C1 segment of cervical spinal cord (tissue), 14 donors: ENCODE data around the gene PTPN1.
"Not testable (repeated sequence)": the region's sequence is repeated elsewhere in the genome, so short reads cannot be mapped to it uniquely, and the experiment has no call there.

Experiments used
- DNase-seq, 14 donors: peaks; one replicate each; lab custom pipeline; 2025; lab: John Stamatoyannopoulos, UW

PTPN1 gene

DNA sequence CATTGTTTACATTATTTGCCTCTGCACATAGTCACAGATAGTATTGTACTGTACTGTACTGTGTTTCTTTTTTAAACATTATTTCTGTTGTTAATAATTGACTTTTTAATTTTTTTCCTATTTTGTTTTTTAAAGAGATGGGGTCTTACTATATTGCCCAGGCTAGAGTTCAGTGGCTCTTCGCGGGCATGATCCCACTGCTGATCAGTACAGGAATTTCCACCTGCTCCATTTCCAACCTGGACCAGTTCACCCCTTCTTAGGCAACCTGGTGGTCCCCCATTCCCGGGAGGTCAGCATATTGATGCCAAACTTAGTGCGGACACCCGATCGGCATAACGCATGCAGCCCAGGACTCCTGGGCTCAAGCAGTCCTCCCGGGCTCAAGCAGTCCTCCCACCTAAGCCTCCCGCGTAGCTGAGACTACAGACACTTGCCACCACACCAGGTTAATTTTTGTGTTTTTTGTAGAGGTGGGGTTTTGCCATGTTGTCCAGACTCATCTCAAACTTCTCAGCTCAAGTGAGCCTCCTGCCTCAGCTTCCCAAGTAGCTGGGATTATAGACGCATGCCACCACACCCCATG lies 47.5 kb downstream of the PTPN1 start:
- no peak for DNase-seq

DNA sequence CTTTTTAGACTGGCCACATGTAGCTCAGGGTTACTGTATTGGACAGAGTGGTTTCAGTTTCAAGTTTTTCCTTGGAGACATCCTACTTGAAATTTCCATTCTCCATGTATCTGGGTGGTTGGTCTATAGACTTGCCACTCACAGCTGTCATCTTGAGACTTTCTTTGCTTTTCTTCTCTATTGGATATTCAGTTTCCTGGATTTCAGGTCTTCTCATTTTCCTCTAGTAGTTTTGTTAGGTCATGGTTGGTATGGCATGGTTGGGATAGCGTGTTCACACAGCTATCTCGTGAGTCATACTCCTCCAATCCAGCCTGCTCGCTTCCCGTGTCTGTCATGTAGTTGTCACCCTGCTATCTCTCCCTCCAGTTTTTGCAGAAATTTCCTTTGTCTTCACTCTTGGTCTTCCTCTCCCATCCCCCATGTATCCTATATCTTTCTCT lies 48.3 kb downstream of the PTPN1 start:
- DNase-seq = no peak

DNA sequence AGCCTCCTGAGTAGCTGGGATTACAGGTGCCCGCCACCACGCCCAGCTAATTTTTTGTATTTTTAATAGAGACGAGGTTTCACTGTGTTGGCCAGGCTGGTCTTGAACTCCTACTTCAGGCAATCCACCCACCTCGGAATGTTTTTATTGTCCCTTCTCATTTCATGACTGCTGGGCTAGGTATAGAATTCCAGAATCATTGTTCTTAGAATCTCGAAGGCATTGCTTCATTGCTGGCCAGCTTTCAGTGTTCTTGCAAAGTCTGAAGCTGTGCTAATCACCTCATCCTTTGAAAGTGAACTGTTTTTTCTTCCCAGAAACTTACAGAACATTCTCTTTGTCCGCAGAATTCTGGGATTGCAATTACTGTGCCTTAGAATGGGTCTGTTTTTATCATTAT lies 49.0 kb downstream of the PTPN1 start:
- no peak for DNase-seq

DNA sequence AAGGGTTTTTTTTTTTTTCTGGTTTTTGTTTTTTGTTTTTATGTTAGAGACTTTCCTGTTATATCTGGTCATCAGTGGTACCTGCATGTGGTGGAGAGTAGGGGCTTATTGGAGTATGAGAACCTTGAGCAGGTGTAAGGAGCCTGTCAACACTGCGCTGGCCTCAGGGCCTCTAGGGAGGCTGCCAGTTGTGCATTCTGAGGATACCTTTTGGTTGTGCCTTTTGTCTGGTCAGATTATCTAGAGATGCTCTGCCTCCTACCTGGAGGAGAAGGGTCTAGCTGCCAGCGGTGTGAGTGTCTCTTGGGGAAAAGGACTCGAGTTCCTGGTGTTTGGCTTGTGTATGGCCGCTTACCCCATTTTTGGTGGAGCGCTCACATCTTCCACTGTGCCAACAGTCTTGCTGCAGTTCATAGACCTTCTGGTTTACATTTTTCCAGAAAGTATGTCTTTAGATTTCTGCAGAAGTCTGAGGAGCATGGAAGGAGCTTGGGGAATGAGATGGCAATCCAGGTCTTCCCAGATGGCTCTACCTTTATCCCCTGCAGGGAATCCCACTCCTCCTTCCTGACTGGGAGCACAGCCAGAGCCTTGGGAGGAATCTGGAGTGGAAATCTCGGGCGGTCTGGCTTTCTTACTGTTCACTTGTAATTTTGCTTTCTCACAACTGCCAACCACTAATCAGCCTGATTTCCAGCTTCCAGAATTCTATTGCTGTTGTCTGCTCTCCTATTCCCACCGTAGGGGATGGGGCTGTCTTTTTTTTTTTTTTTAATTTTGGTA lies 49.9 kb downstream of the PTPN1 start:
- DNase-seq = no peak

DNA sequence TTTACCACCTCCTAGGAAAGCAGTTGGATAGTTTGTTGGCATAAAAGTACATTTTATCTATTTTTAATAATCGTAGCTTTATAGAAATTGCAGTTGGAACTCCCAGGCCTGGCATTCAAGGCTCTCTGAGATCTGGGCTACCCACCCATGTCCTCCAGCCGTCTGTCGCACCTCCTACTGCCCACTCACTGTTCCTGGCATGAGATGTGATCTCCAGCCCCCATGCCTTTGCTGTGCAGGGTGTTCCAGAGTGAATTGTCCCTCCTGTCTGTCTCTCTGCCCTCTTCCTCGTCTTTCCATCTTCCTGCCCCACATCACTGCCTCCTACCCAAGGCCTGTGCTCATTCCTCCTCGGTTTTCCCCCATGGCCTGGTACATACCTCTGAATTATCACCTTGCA lies 50.7 kb downstream of the PTPN1 start:
- no peak for DNase-seq

GRCh38 chr20:50561379-50562078 lies 51.3 kb downstream of the PTPN1 start:
- peak in 2 of 14 donors; percentile 9 to 71 for DNase-seq

GRCh38 chr20:50562262-50562701 lies 52.1 kb downstream of the PTPN1 start:
- DNase-seq = no peak

GRCh38 chr20:50563133-50563944 lies 53.2 kb downstream of the PTPN1 start:
- no peak for DNase-seq

- no peak for DNase-seq
Observed at GRCh38 chr20:50565383-50565782, 55.2 kb downstream of the PTPN1 start.

- no peak for DNase-seq
Observed at GRCh38 chr20:50565871-50566270, 55.7 kb downstream of the PTPN1 start.

GRCh38 chr20:50567860-50568548 lies 57.8 kb downstream of the PTPN1 start:
- no peak for DNase-seq

DNA sequence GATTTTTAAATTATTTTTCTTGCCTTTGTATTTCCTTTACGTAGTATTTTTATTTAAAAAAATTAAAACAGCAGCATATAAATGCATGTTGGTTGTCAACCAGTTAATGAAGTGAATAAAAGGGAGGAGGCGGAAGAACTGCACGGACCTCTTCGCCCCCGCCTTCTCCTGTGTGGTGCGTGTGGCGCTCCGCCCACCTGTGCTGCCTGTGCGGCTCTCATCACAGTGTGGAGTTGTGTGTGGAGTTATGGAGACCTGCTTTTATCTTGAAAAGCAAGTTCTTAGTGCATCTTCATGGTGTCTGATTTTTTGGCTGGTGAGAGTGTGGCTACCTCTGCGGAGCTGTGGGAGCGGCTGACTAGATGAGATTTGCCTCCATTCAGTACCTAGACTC lies 58.4 kb downstream of the PTPN1 start:
- no peak for DNase-seq

DNA sequence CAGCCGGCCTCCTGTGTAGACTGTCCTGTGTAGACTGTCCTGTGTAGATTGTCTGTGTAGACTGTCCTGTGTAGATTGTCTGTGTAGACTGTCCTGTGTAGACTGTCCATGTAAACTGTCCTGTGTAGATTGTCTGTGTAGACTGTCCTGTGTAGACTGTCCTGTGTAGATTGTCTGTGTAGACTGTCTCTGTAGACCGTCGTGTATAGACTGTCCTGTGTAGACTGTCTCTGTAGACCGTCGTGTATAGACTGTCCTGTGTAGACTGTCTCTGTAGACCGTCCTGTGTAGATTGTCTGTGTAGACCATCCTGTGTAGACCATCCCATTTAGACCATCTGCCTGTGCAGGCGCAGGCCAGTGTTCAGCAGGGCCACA lies 59.3 kb downstream of the PTPN1 start:
- not testable (repeated sequence) for DNase-seq

- DNase-seq = no peak
Observed at GRCh38 chr20:50569864-50570836, 60.0 kb downstream of the PTPN1 start.

- no peak for DNase-seq
Observed at GRCh38 chr20:50571466-50571865, 61.3 kb downstream of the PTPN1 start.

DNA sequence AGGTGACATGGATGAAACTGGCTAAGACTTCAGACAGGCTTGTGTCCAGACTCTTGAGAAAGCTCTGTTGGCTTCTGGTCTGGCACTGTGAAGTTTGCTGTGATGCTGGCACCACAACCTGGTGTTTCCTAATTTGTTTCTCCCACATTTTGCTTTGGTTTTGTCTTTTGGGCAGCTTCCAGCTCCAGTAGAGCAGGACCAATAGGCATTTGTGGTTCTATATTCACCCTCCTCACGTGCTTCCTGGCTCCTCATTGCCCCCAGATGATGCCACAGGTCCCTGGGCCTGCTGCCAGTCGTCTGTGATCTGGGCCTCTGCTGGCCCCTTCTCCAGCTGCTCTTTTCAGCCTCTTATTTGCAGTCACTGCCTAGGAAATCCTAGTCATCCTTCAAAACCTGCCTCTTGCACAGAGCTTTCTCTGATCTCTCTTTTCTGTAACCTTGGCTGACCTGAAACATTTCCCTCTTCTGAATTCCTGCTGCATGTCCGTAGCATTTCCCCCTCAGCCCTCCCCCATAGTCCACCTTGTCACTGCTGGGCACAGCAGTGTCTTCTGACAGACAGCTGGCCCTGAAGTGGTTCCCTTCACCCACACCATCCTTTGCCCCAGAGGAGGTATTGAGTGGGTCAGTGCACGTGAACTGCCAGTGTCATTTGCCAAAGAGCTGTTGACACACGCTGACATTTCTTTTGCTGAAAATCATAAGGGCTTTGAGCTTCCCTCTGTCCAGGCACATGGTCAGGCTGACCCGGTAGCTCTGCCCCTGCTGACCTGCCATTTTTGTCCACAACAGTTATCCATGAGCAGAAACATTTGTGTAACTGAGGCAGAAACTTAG lies 63.0 kb downstream of the PTPN1 start:
- peak in 12 of 14 donors; percentile 11 to 79 (median 39) for DNase-seq

DNA sequence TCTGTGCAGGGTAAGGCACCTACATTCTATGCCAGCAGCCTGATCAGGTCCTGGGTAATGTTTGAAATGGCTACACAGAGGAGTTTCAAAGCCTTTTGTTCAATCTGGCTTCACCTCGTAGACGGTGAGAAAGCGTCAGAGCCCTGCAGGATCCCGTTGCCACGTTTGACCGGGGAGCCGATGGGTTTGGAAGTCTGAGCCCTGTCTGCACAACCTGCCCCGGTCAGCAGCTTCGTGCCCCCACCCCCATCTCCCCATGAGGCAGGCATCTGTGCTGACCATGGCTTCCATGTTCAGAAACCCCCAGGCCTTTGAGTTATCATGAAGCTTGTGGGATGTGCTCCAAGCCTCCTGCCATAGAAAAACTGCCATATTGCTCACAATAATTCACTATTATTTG lies 63.9 kb downstream of the PTPN1 start:
- no peak for DNase-seq

- DNase-seq = no peak
Observed at GRCh38 chr20:50574586-50574985, 64.4 kb downstream of the PTPN1 start.
